GM21528 (cell line): ENCODE measurements around the gene ZMYM3.

Source experiments
- ATAC-seq: cut with Tn5 transposase; IDR thresholded peaks from one replicate; pipeline ENCODE4 v1.9.1; 2021; ENCODE audit warnings: mild to moderate bottlenecking, moderate library complexity; ENCODE audit not compliant: unreplicated experiment, low FRiP score

Gene ZMYM3

GRCh38 chrX:71214604-71215337 is 39.2 kb downstream of the ZMYM3 start:
- ATAC-seq, result no peak

- no peak for ATAC-seq
Measured at GRCh38 chrX:71214152-71214551, 39.8 kb downstream of the ZMYM3 start.

- ATAC-seq, result no peak
Measured at GRCh38 chrX:71212536-71212935, 41.4 kb downstream of the ZMYM3 start.

GRCh38 chrX:71210816-71211215 is 43.1 kb downstream of the ZMYM3 start:
- ATAC-seq, result no peak

- no peak for ATAC-seq
Measured at GRCh38 chrX:71199252-71200008, 54.5 kb downstream of the ZMYM3 start.

- peak; percentile 66 for ATAC-seq
Measured at GRCh38 chrX:71198066-71198465, 55.9 kb downstream of the ZMYM3 start.

GRCh38 chrX:71195964-71196649 is 57.8 kb downstream of the ZMYM3 start:
- peak; percentile 51 for ATAC-seq

GRCh38 chrX:71191248-71191647 is 62.7 kb downstream of the ZMYM3 start:
- ATAC-seq, result no peak
